Panc1 (cell line): ENCODE measurements around the gene HSD17B11.

Experiments
- POLR2AphosphoS5 ChIP-seq: IDR thresholded peaks from 2 replicates; pipeline ENCODE4 v1.6.1; 2012; ENCODE audit warnings: mild to moderate bottlenecking, low read depth, low read length, moderate library complexity
- SIN3A ChIP-seq: IDR thresholded peaks from 2 replicates; pipeline ENCODE4 v1.6.1; 2012; ENCODE audit warnings: low read depth, mild to moderate bottlenecking, low read length, moderate library complexity, borderline replicate concordance; ENCODE audit not compliant: insufficient read depth
- TCF7L2 ChIP-seq: IDR thresholded peaks from 2 replicates; pipeline ENCODE4 v1.6.1; 2011; ENCODE audit warnings: mild to moderate bottlenecking, low read depth, low read length, inconsistent platforms
- TF ChIP-seq, protein P1 (sequence below): fragments of 450-650 bp; IDR thresholded peaks from 2 replicates; pipeline ENCODE4 v1.5.1; 2017; ENCODE audit warnings: mild to moderate bottlenecking
- TF ChIP-seq, protein P2 (sequence below), 2 experiments: IDR thresholded peaks; 2 replicates each; pipeline ENCODE4 v1.6.1; 2011 to 2012; ENCODE audit warnings: low read depth in 2 of 2, control low read depth in 1 of 2, low read length in 1 of 2, mild to moderate bottlenecking in 1 of 2, moderate library complexity in 1 of 2; ENCODE audit not compliant: insufficient read depth in 1 of 2

DNA sequence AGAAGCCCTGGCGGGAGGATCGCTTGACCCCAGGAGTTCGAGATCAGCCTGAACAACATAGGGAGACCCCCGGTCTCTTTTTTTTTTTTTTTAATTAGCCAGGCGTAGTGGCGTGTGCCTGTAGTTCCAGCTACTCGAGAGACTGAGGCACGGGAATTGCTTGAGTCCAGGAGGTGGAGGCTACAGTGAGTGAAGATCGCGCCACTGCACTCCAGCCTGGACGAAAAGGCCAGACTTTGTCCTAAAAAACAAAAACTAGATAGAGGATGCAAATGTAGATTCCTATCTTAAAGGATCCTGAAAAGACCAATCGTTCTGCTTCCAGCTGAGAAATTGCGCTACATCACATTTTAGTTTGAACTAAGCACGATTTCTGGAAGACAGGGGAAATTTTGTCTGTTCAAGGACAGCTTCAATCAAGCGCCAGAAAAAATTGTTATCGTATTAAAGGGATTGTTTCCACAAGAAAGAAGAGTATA lies 627 bp upstream of the HSD17B11 start:
- TF ChIP-seq, protein P1, sequence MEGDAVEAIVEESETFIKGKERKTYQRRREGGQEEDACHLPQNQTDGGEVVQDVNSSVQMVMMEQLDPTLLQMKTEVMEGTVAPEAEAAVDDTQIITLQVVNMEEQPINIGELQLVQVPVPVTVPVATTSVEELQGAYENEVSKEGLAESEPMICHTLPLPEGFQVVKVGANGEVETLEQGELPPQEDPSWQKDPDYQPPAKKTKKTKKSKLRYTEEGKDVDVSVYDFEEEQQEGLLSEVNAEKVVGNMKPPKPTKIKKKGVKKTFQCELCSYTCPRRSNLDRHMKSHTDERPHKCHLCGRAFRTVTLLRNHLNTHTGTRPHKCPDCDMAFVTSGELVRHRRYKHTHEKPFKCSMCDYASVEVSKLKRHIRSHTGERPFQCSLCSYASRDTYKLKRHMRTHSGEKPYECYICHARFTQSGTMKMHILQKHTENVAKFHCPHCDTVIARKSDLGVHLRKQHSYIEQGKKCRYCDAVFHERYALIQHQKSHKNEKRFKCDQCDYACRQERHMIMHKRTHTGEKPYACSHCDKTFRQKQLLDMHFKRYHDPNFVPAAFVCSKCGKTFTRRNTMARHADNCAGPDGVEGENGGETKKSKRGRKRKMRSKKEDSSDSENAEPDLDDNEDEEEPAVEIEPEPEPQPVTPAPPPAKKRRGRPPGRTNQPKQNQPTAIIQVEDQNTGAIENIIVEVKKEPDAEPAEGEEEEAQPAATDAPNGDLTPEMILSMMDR: no peak
- TF ChIP-seq POLR2AphosphoS5 (no peak), SIN3A (no peak), TCF7L2 (no peak)
- TF ChIP-seq, protein P2, sequence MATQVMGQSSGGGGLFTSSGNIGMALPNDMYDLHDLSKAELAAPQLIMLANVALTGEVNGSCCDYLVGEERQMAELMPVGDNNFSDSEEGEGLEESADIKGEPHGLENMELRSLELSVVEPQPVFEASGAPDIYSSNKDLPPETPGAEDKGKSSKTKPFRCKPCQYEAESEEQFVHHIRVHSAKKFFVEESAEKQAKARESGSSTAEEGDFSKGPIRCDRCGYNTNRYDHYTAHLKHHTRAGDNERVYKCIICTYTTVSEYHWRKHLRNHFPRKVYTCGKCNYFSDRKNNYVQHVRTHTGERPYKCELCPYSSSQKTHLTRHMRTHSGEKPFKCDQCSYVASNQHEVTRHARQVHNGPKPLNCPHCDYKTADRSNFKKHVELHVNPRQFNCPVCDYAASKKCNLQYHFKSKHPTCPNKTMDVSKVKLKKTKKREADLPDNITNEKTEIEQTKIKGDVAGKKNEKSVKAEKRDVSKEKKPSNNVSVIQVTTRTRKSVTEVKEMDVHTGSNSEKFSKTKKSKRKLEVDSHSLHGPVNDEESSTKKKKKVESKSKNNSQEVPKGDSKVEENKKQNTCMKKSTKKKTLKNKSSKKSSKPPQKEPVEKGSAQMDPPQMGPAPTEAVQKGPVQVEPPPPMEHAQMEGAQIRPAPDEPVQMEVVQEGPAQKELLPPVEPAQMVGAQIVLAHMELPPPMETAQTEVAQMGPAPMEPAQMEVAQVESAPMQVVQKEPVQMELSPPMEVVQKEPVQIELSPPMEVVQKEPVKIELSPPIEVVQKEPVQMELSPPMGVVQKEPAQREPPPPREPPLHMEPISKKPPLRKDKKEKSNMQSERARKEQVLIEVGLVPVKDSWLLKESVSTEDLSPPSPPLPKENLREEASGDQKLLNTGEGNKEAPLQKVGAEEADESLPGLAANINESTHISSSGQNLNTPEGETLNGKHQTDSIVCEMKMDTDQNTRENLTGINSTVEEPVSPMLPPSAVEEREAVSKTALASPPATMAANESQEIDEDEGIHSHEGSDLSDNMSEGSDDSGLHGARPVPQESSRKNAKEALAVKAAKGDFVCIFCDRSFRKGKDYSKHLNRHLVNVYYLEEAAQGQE (IDR thresholded peaks at IDR 0.05; ENCODE audit: insufficient read depth in 1 of 2, low read depth in 2 of 2, low read length in 1 of 2): no peak
